ENCODE data around the gene NAALADL2. TPM values are rescaled to one million over a fixed set of nuclear protein-coding genes. Genes with fewer than 3 reads are reported as not detected.

NAALADL2 gene
- total and polyA plus RNA-seq, 2 of the 8 experiments (the other 6 are each of a cell fraction or from before 2014, with no cell fraction given): 0.12 to 0.22 TPM

DNA sequence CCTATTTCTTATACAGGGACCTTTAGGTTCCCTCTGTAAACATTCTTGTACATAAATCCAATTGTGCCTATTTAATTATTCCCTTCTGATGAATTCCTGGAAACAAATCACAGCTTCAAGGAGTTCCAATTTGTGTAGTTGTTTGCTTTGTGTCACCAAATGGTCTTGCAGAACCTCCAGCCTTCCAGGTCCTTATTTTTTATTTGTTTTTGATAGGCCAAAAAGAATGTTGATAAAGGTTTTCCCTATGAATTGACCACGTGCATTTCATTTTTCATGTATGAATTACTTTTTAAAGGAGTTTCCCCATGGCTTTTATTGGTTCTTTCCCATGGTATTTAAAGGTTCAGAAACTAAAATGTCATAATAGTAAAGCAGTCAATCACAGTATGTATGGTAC lies 243.0 kb downstream of the NAALADL2 start:
- H3K23me2 ChIP-seq (ENCODE audit: low read depth, low read length): no peaks in the 10 kb centered on the region
- no peak overlapping the region for H2AFZ ChIP-seq (ENCODE audit: low read length)
- H3K56ac ChIP-seq (replicated peaks; ENCODE audit: insufficient read length, low read depth, low read length): no peak overlapping the region
- H3K79me2 ChIP-seq (ENCODE audit: control insufficient read depth in 1 of 2, insufficient read depth in 2 of 2, low read length in 2 of 2): no peaks in the 10 kb centered on the region
- H3K23ac ChIP-seq (ENCODE audit: insufficient read length): no peak overlapping the region
- H4K20me1 ChIP-seq (replicated peaks in 1 of 2; ENCODE audit: control insufficient read depth in 1 of 2, insufficient read depth in 2 of 2, low read length in 2 of 2): no peaks in the 10 kb centered on the region
- no peak overlapping the region for H3K9ac ChIP-seq (replicated peaks in 1 of 4; ENCODE audit: extremely low read depth in 1 of 4, low read depth in 3 of 4, low read length in 3 of 4)
- 85% methylated on average over 1 of the region's 1 CpG; no CpG with 5 or more reads in 1 of the 2 experiments for WGBS, 2 experiments (ENCODE audit: extremely low coverage in 1 of 2, insufficient coverage in 1 of 2, insufficient read length in 1 of 2, insufficient replicate concordance in 2 of 2, low coverage in 1 of 2, low lambda C conversion rate in 2 of 2, missing lambda C conversion rate in 1 of 2)
- no peak overlapping the region for H4K5ac ChIP-seq (ENCODE audit: insufficient read length, low read depth, low read length)
- H2AK5ac ChIP-seq (ENCODE audit: low read depth, low read length): no peak overlapping the region
- H3K4me3 ChIP-seq (ENCODE audit: extremely low read depth in 1 of 4, insufficient read depth in 2 of 4, low read depth in 3 of 4, low read length in 4 of 4): no peak overlapping the region
- no peak overlapping the region for H2BK15ac ChIP-seq (ENCODE audit: low read length)
- FAIRE-seq (no peak), DNase-seq (ENCODE audit: low read depth in 1 of 2, low spot score in 2 of 2) (no peak)
- no peak overlapping the region for H2BK12ac ChIP-seq (ENCODE audit: low read depth, low read length)
- no peak overlapping the region for H2BK5ac ChIP-seq (ENCODE audit: low read depth, low read length)
- H4K91ac ChIP-seq (replicated peaks; ENCODE audit: insufficient read length, low read length): no peak overlapping the region
- no peak overlapping the region for H3K4ac ChIP-seq (replicated peaks; ENCODE audit: insufficient read length, low read depth, low read length)
- ChIA-PET POLR2A (ENCODE audit: partially characterized antibody) (no interaction called here), CTCF (ENCODE audit: partially characterized antibody) (no interaction called here)
- no peak overlapping the region for H3K4me2 ChIP-seq (ENCODE audit: insufficient read depth in 1 of 2, low read depth in 2 of 2, low read length in 2 of 2)
- no peak overlapping the region for H2BK120ac ChIP-seq (replicated peaks; ENCODE audit: low read depth, low read length)
- H3K27ac ChIP-seq (ENCODE audit: low read depth, low read length): no peak overlapping the region
- no peaks in the 10 kb centered on the region for H3K79me1 ChIP-seq (ENCODE audit: low read depth, low read length)
- H3K27me3 ChIP-seq (replicated peaks in 1 of 4; ENCODE audit: control insufficient read depth in 3 of 4, extremely low read depth in 1 of 4, insufficient read depth in 3 of 4, low read length in 3 of 4): no peaks in the 10 kb centered on the region
- no peaks in the 10 kb centered on the region for H3K4me1 ChIP-seq (replicated peaks in 1 of 4; ENCODE audit: control insufficient read depth in 3 of 4, insufficient read depth in 4 of 4, low read length in 3 of 4)
- no peak overlapping the region for H3K18ac ChIP-seq (ENCODE audit: extremely low read depth, low read length)
- H3K36me3 ChIP-seq (ENCODE audit: control insufficient read depth in 2 of 4, insufficient read depth in 4 of 4, low read length in 3 of 4): no peaks in the 10 kb centered on the region
- no peak overlapping the region for H2BK20ac ChIP-seq (ENCODE audit: low read length)
- TF ChIP-seq TBP (IDR thresholded peaks at IDR 0.05; ENCODE audit: low read depth, low read length): no peak
- TF ChIP-seq SP2 (IDR thresholded peaks at IDR 0.05; ENCODE audit: low read length): no peak
- TF ChIP-seq NANOG (IDR thresholded peaks at IDR 0.05; ENCODE audit: insufficient read depth, low read depth, low read length, poor library complexity, severe bottlenecking): no peak
- TF ChIP-seq, protein P1, sequence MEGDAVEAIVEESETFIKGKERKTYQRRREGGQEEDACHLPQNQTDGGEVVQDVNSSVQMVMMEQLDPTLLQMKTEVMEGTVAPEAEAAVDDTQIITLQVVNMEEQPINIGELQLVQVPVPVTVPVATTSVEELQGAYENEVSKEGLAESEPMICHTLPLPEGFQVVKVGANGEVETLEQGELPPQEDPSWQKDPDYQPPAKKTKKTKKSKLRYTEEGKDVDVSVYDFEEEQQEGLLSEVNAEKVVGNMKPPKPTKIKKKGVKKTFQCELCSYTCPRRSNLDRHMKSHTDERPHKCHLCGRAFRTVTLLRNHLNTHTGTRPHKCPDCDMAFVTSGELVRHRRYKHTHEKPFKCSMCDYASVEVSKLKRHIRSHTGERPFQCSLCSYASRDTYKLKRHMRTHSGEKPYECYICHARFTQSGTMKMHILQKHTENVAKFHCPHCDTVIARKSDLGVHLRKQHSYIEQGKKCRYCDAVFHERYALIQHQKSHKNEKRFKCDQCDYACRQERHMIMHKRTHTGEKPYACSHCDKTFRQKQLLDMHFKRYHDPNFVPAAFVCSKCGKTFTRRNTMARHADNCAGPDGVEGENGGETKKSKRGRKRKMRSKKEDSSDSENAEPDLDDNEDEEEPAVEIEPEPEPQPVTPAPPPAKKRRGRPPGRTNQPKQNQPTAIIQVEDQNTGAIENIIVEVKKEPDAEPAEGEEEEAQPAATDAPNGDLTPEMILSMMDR (IDR thresholded peaks at IDR 0.05; ENCODE audit: control extremely low read depth in 1 of 3, insufficient read depth in 1 of 3, low read depth in 1 of 3, low read length in 3 of 3): no peak
- TF ChIP-seq ATF2 (IDR thresholded peaks at IDR 0.05; ENCODE audit: low read length): no peak
- TF ChIP-seq SRF (IDR thresholded peaks at IDR 0.05; ENCODE audit: low read depth, low read length): no peak
- TF ChIP-seq TAF1 (IDR thresholded peaks at IDR 0.05; ENCODE audit: low read depth, low read length): no peak
- no peak for TF ChIP-seq POLR2A (IDR thresholded peaks at IDR 0.05; ENCODE audit: control extremely low read depth in 1 of 2, low read depth in 2 of 2, low read length in 2 of 2)
- TF ChIP-seq SP1 (IDR thresholded peaks at IDR 0.05; ENCODE audit: low read depth, low read length): no peak
- TF ChIP-seq SUZ12 (IDR thresholded peaks at IDR 0.05; ENCODE audit: low read length): no peak
- no peak for TF ChIP-seq SAP30 (IDR thresholded peaks at IDR 0.05; ENCODE audit: insufficient read depth, insufficient replicate concordance, low read length)
- H3K9me3 ChIP-seq (ENCODE audit: insufficient read depth in 2 of 2, low read depth in 1 of 2, low read length in 1 of 2): no peaks in the 10 kb centered on the region
- no peak overlapping the region for H3K14ac ChIP-seq (ENCODE audit: insufficient read length)
- H4K8ac ChIP-seq (ENCODE audit: extremely low read depth, insufficient read depth, low read length): no peak overlapping the region
